GM12892 (cell line): Measurements from ENCODE around the gene ONECUT2.
"Not testable (repeated sequence)": the region's sequence is repeated elsewhere in the genome, so short reads cannot be mapped to it uniquely, and the experiment has no call there.

Experiments used
- DNase-seq: peaks from one replicate; pipeline ENCODE4 v3.0.0; 2011; ENCODE audit not compliant: insufficient read length
- FAIRE-seq: peaks from 2 replicates; lab custom pipeline; 2011; peaks lifted over from hg19 to GRCh38; lab: Jason Lieb, UNC
- POLR2A ChIP-seq: IDR thresholded peaks from 2 replicates; pipeline ENCODE4 v1.6.1; 2011; ENCODE audit warnings: low read depth, low read length, control low read depth
- POLR2AphosphoS5 ChIP-seq: IDR thresholded peaks from 2 replicates; pipeline ENCODE4 v1.6.1; 2011; ENCODE audit warnings: low read depth, low read length, control low read depth
- TAF1 ChIP-seq: IDR thresholded peaks from 2 replicates; pipeline ENCODE4 v1.6.1; 2011; ENCODE audit warnings: low read depth, mild to moderate bottlenecking, control low read depth, low read length, borderline replicate concordance

Gene ONECUT2

GRCh38 chr18:57469884-57470283 lies 34.7 kb downstream of the ONECUT2 start:
- TF ChIP-seq POLR2AphosphoS5 = no peak
- no peak for TF ChIP-seq TAF1
- no peak for FAIRE-seq
- DNase-seq = no peak

- DNase-seq = no peak
- no peak for TF ChIP-seq TAF1
- no peak for FAIRE-seq
Observed at GRCh38 chr18:57475408-57475807, 40.2 kb downstream of the ONECUT2 start.

- no peak for DNase-seq
- no peak for FAIRE-seq
- TF ChIP-seq POLR2A (no peak), TAF1 (no peak), POLR2AphosphoS5 (no peak)
Observed at GRCh38 chr18:57475903-57476302, 40.7 kb downstream of the ONECUT2 start.

- TF ChIP-seq POLR2AphosphoS5 = no peak
- TF ChIP-seq TAF1 = no peak
- no peak for TF ChIP-seq POLR2A
- no peak for DNase-seq
- no peak for FAIRE-seq
Observed at GRCh38 chr18:57480733-57481132, 45.6 kb downstream of the ONECUT2 start.

GRCh38 chr18:57497372-57498294 lies 62.5 kb downstream of the ONECUT2 start:
- TF ChIP-seq POLR2A (no peak), TAF1 (no peak), POLR2AphosphoS5 (no peak)
- no peak for FAIRE-seq
- DNase-seq = no peak

GRCh38 chr18:57498682-57499256 lies 63.6 kb downstream of the ONECUT2 start:
- FAIRE-seq = no peak
- TF ChIP-seq POLR2AphosphoS5 = no peak
- no peak for TF ChIP-seq TAF1
- TF ChIP-seq POLR2A = no peak
- no peak for DNase-seq

- FAIRE-seq (no peak), DNase-seq (no peak)
- TF ChIP-seq POLR2AphosphoS5 = no peak
- TF ChIP-seq POLR2A = no peak
- no peak for TF ChIP-seq TAF1
Observed at GRCh38 chr18:57502624-57503023, 67.5 kb downstream of the ONECUT2 start.

- DNase-seq (no peak), FAIRE-seq (no peak)
- TF ChIP-seq POLR2A (no peak), POLR2AphosphoS5 (no peak), TAF1 (no peak)
Observed at GRCh38 chr18:57505231-57505630, 70.1 kb downstream of the ONECUT2 start.

- FAIRE-seq (no peak), DNase-seq (no peak)
- TF ChIP-seq TAF1 (no peak), POLR2A (no peak), POLR2AphosphoS5 (no peak)
Observed at GRCh38 chr18:57516056-57516455, 80.9 kb downstream of the ONECUT2 start.

GRCh38 chr18:57518533-57518932 lies 83.4 kb downstream of the ONECUT2 start:
- no peak for TF ChIP-seq POLR2A
- TF ChIP-seq POLR2AphosphoS5 = no peak
- TF ChIP-seq TAF1 = no peak
- DNase-seq = no peak
- FAIRE-seq = no peak

GRCh38 chr18:57519668-57520424 lies 84.7 kb downstream of the ONECUT2 start:
- TF ChIP-seq POLR2AphosphoS5 (no peak), POLR2A (no peak), TAF1 (no peak)
- DNase-seq (no peak), FAIRE-seq (no peak)

GRCh38 chr18:57522348-57522747 lies 87.2 kb downstream of the ONECUT2 start:
- peak; percentile 64 for FAIRE-seq

More at GRCh38 chr18:57522348-57522747, 87.2 kb downstream of the ONECUT2 start:
- not testable (repeated sequence) for DNase-seq
